Endothelial cell of hepatic sinusoid (primary cell): ENCODE results near the gene DUSP28.
"Not testable (repeated sequence)": the region's sequence is repeated elsewhere in the genome, so short reads cannot be mapped to it uniquely, and the experiment has no call there.

Experiments used
- in situ Hi-C: cut with HindIII; loops from 2 replicates; pipeline ENCODE4 v1.10.0; 2017; ENCODE audit warnings: low sequenced_read_pairs

Gene DUSP28

DNA sequence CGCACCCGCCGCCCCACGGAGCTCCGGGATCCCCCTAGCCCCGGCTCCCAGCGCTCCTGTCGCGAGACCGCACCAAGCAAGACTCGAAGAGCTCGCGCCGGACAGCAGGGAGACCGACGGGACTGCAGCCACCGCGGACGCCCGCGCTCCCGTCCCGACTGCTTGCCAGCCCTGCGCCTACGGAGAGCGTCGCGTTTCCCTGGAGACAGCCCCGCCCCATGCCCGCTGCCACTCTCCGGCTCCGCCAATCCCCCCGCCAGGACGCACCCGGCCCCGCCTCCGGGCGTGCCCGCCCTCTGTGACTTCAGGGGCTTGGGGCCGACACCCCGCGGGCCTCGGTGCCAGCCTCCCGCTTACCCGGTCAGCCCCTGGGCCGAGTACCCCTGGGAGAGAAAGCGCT lies 2.3 kb upstream of the DUSP28 start, which contains the start of gene ANKMY1:
ANKMY1 (minus strand) TSS at position 181 of the 400 bp plus-strand sequence. CDS start 653 bp downstream, outside the sequence.
- in situ Hi-C loops = no loop called here

GRCh38 chr2:240558236-240558761 lies 1.9 kb upstream of the DUSP28 start:
- in situ Hi-C loops = no loop called here

- in situ Hi-C loops = no loop called here
Measured at GRCh38 chr2:240559286-240559685, 871 bp upstream of the DUSP28 start.

- in situ Hi-C loops = no loop called here
Measured at GRCh38 chr2:240560480-240561324, 545 bp downstream of the DUSP28 start.

GRCh38 chr2:240561325-240561971 lies 1.3 kb downstream of the DUSP28 start:
- in situ Hi-C loops = no loop called here

- in situ Hi-C loops = not testable (repeated sequence)
Measured at GRCh38 chr2:240563231-240563630, 3.1 kb downstream of the DUSP28 start.

DNA sequence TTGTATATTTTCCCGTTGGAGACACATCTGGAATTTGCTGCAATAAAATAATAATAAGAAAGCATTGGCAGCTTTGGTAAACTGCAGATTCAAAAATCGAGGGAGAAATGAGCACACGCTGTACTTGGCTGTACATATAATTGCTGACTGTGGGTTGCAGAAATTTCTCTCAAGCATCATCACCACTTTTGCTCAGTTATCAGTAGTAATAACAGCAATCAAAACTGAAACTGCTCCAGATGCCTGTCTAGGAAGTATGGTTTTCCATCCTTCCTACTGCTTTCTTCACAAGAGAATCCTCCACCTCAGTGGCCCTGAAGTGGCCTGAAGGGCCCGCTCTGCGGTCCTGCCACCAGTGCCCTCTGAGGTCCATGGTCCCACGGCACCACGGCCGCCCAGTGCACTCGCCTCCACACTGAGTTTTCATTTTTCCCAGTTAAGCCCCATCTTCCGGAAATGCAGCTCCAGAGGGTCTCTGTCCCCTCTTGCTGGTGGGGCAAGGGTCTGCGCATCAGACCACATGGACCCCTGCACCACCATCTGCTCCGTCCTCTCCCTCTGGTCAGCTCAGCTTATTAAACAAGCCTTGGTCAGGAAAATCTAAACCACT lies 3.9 kb downstream of the DUSP28 start:
- in situ Hi-C loops = no loop called here

GRCh38 chr2:240564561-240565332 lies 4.6 kb downstream of the DUSP28 start:
- in situ Hi-C loops = no loop called here

DNA sequence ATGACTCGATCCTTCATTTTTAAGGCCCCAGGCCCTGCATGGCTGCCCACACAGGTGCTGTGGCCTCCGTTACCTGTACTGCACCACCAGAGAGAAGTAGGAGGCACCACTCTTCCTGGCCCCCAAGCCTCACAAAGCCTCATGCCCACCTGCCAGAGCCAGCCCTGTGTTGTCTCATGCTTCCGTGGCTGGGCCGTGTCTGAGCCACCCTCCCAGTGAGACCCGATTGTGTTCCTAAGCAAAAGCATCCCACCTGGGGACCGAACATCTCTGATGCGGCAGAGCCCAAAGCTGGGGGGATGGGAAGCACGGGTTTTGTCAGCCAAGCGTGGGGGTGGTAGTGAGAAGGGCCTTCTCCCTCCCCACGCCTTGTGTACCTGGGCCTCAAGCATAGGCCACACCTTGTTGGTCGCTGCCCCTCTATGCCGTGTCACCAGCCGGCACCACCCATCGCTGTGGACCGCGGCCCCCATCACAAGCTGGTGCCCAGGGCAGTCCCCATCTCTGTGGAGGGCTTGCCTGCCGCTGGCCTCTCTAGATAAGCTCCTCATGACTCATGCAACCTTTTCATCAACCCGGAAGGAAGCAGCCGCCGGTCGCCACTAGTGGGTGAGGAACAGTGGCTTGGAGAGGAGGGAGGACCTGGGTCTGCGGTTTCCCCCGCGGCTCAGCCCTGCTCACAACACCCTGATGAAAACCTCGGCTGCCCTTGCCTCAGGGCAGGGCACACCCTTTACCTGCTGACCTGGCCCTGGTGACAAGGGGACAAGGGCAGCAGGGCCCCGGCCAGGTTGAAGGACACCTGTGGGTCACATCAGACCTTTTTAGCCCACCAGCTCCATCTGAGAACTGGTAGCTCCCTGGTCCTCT lies 5.4 kb downstream of the DUSP28 start:
- in situ Hi-C loops = no loop called here

DNA sequence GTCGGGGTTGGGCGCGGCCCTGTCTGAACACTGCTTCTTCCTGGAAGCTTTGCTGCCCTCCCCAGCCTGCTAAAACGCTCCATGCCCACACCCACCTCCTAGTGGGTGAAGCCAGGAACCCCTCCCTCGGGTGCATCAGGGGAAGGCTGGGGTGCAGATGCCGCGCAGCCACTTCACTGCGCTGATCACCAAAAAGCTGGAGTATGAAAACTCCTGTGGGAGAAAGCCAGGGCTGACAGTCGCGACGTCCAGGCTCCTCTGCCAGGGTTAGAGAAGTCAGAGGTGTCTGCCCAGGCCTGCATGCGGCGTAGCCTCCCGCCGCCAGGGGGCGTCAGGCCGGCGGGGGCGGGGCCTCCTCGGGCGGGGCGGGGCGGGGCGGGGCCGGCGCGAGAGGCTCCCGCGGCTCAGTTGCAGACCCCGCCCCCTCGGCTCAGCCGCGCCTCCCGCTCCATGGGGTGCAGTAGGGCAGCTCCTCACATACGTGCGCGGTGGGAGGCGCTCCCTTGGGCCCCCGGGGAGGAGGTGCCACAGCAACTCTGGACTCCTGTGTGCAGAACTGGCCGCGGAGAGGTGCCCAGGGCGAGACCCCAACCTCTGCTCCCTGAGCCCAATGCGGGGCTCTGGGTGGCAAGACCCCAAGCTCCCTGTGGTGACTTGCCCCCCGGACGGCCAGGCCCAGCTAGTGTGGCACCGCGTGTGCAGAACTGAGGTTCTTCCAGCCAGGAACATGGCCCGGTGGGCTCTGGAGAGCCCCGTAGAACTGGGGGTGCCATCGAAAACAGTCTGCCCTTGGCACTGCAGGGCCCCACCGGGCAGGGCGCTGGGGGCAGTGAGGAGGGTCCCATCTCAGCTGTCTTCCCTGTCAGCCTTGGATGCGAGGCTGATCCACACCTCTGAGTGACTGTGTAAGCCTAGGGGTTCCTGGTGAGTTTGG lies 6.3 kb downstream of the DUSP28 start:
- in situ Hi-C loops = no loop called here

DNA sequence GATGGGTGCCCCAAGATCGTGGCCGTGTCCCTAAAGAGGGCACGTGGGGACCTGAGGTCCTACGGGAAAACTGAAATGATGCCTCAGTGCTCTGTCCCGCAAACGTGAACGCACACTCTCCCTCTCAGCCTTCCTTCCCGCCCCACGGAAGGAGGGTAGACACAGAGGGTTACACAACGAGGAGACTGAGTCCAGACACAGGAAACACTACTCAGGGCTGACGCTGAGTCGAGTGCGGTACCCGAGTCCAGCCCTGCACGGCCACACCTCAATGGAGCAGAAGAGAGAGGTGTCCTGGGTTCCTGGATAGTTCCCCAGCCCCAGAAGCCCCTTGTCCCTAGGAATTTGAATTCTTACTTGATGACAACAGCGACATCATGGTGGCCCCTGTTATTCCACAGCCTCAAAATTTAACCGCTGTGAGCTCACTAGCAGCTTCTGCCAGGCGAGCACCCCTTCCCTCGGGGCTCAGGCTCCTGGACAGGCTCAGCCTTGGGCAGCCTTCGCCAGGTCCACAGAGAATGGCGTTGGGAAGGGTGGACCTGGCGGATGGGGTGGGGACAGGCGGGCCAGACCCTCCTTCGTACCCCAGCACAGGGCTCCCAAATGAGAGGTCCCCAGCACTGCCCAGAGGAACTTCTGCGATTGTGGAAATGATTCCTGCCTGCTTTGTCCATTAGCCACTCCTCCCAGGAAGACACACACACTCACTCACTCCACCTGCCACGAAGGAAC lies 7.1 kb downstream of the DUSP28 start:
- in situ Hi-C loops = no loop called here

DNA sequence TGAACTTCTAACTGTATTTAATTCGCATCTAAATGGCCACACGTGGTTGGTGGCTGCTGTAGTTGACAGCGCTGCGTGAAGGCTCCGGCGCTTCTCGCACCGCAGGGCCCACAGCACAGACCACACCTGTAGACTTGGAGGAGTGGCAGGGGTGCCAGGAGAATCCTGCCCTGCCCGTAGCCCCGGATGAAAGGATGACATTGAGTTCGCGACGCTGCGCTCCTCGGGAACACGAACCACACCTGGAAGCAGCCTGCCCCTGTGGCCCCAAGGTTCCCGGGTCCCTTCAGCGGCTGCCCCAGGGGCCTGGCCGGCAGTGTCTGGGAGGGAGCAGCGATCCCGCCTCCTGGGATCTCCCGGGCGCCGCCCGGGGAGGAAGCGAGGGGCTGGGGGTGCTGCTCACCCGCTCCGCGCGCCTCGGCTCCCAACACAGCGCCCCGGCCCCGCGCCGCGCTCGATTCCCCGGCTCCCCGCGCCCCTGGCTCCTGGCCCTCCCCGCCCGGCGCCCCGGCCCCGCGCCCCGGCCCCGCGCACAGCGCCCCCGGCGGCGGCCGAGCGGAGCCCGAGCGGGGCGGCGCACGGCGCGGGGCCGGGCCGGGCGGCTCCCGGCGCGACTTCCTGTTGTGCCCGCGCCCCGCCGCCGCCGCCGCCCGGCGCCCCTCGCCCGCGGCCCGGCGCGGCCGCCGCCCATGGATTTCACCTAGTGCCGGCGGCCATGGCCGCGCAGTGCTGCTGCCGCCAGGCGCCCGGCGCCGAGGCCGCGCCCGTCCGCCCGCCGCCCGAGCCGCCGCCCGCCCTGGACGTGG lies 7.9 kb downstream of the DUSP28 start, which contains the start of gene RNPEPL1:
RNPEPL1 (plus strand) TSS at position 613 of the 806 bp plus-strand sequence; CDS start at position 716, 103 bp downstream.
- in situ Hi-C loops = no loop called here

- in situ Hi-C loops = no loop called here
Measured at GRCh38 chr2:240568678-240569522, 8.7 kb downstream of the DUSP28 start.

DNA sequence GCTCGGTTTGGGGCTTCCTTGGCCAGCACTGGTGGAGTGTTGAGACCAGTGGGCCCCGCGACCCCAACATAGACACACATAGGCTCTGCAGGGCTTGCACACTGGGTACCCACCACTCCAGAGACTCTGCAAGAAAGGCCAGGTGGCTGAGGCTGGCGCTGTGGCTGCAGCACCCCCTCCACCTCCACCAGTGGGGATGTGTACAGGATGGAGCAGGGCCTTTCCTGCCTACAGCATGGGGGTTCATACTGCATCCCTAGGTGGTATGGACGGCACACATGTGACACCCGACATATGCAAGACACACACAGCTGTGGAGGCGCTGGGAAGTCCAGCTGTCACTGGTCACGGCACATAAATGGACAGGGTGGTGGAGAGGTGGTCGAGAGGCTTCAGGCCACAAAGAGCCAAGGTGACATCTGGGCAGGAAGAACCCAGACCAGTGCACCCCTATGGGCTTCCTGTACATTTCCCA lies 9.4 kb downstream of the DUSP28 start:
- in situ Hi-C loops = no loop called here

- in situ Hi-C loops = no loop called here
Measured at GRCh38 chr2:240569998-240570530, 9.9 kb downstream of the DUSP28 start.
